SU-DHL-6 (cell line): ENCODE measurements around the gene PTPRN2.

ENCODE experiments used
- H2AFZ ChIP-seq: fragments of 200-600 bp; sonication (generic); 2 replicates; pipeline ENCODE4 v1.6.1; 2014; ENCODE audit warnings: low read depth, mild to moderate bottlenecking, moderate library complexity, mixed read lengths, antibody characterized with exemption, low read length; ENCODE audit not compliant: severe bottlenecking
- H3F3A ChIP-seq: fragments of 200-600 bp; shearing (Covaris generic); 2 replicates; pipeline ENCODE4 v1.6.0; 2016; ENCODE audit warnings: antibody characterized with exemption, mild to moderate bottlenecking; ENCODE audit not compliant: insufficient read depth
- H3K27ac ChIP-seq: fragments of 200-600 bp; sonication (generic); 2 replicates; pipeline ENCODE4 v1.5.1; 2016; ENCODE audit warnings: low read depth, mild to moderate bottlenecking, low read length, moderate library complexity, mixed read lengths
- H3K27me3 ChIP-seq: fragments of 200-600 bp; sonication (generic), shearing (Covaris generic); 2 replicates; pipeline ENCODE4 v1.6.0; 2014; ENCODE audit warnings: mild to moderate bottlenecking, low read length
- H3K36me3 ChIP-seq: fragments of 200-600 bp; sonication (generic); 2 replicates; pipeline ENCODE4 v1.6.1; 2014; ENCODE audit warnings: mild to moderate bottlenecking, low read length, mixed read lengths
- H3K4me2 ChIP-seq: fragments of 300-600, 200-600 bp; shearing (Covaris generic), sonication (generic); 2 replicates; pipeline ENCODE4 v1.6.0; 2014; ENCODE audit warnings: low read length, low read depth, mild to moderate bottlenecking; ENCODE audit not compliant: poor library complexity, severe bottlenecking
- H3K4me3 ChIP-seq: fragments of 200-600 bp; sonication (generic); 2 replicates; pipeline ENCODE4 v1.5.1; 2014; ENCODE audit warnings: antibody characterized with exemption, low read length, mild to moderate bottlenecking, mixed read lengths; ENCODE audit not compliant: insufficient read depth, poor library complexity, severe bottlenecking
- H3K79me2 ChIP-seq: fragments of 200-600 bp; sonication (generic); 2 replicates; pipeline ENCODE4 v1.6.1; 2014; ENCODE audit warnings: mild to moderate bottlenecking, low read length, moderate library complexity; ENCODE audit not compliant: insufficient read depth
- H3K9ac ChIP-seq: fragments of 200-600 bp; sonication (generic); 2 replicates; pipeline ENCODE4 v1.7.0; 2014; ENCODE audit warnings: mild to moderate bottlenecking, low read length
- H3K9me2 ChIP-seq: fragments of 200-600 bp; sonication (generic); replicated peaks from 2 replicates; pipeline ENCODE4 v1.6.1; 2014; ENCODE audit warnings: low read length; ENCODE audit not compliant: insufficient read depth
- H3K9me3 ChIP-seq: fragments of 200-600 bp; sonication (generic); 2 replicates; pipeline ENCODE4 v1.6.1; 2014; ENCODE audit warnings: low read length, mixed read lengths; ENCODE audit not compliant: insufficient read depth
- H4K20me1 ChIP-seq: fragments of 200-600 bp; sonication (generic); 2 replicates; pipeline ENCODE4 v1.6.1; 2014; ENCODE audit warnings: low read depth, mild to moderate bottlenecking, antibody characterized with exemption, low read length, moderate library complexity, mixed read lengths
- CTCF ChIP-seq: fragments of 200-600 bp; sonication (generic); IDR thresholded peaks from one replicate; pipeline ENCODE4 v1.5.1; 2017; ENCODE audit warnings: antibody characterized with exemption, mild to moderate bottlenecking, low read length, moderate library complexity; ENCODE audit not compliant: insufficient read depth, poor library complexity, severe bottlenecking
- EZH2phosphoT487 ChIP-seq: fragments of 200-600 bp; sonication (generic), shearing (Covaris generic); conservative IDR thresholded peaks from 2 replicates; pipeline ENCODE4 v1.6.1; 2018; ENCODE audit warnings: mild to moderate bottlenecking, antibody characterized with exemption, low read length, moderate library complexity, mixed read lengths

PTPRN2 gene

GRCh38 chr7:158361326-158361946 is 226.2 kb downstream of the PTPRN2 start:
- Histone ChIP-seq H3F3A (no peaks in the 10 kb centered on the region), H4K20me1 (no peaks in the 10 kb centered on the region), H3K9me3 (no peaks in the 10 kb centered on the region), H3K27ac (no peak overlapping the region), H3K4me3 (no peak overlapping the region), H2AFZ (no peak overlapping the region), H3K36me3 (no peaks in the 10 kb centered on the region), H3K9me2 (no peaks in the 10 kb centered on the region), H3K79me2 (no peaks in the 10 kb centered on the region), H3K27me3 (no peaks in the 10 kb centered on the region), H3K4me2 (no peak overlapping the region), H3K9ac (no peak overlapping the region)
- TF ChIP-seq EZH2phosphoT487 (no peak), CTCF (no peak)

GRCh38 chr7:158358926-158359645 is 228.5 kb downstream of the PTPRN2 start:
- H3K9me2 ChIP-seq, result no peaks in the 10 kb centered on the region
- H3K79me2 ChIP-seq, result no peaks in the 10 kb centered on the region
- no peaks in the 10 kb centered on the region for H3K9me3 ChIP-seq
- H3K4me2 ChIP-seq, result no peak overlapping the region
- no peak overlapping the region for H3K4me3 ChIP-seq
- no peak overlapping the region for H3K9ac ChIP-seq
- no peaks in the 10 kb centered on the region for H3K27me3 ChIP-seq
- H4K20me1 ChIP-seq, result no peaks in the 10 kb centered on the region
- H3K27ac ChIP-seq, result no peak overlapping the region
- TF ChIP-seq CTCF (no peak), EZH2phosphoT487 (no peak)
- H3K36me3 ChIP-seq, result no peaks in the 10 kb centered on the region
- no peaks in the 10 kb centered on the region for H3F3A ChIP-seq
- H2AFZ ChIP-seq, result no peak overlapping the region

GRCh38 chr7:158357898-158358821 is 229.5 kb downstream of the PTPRN2 start:
- Histone ChIP-seq H3K4me2 (no peak overlapping the region), H3K4me3 (no peak overlapping the region), H3K36me3 (no peaks in the 10 kb centered on the region), H2AFZ (no peak overlapping the region), H3K79me2 (no peaks in the 10 kb centered on the region), H3K27ac (no peak overlapping the region), H3K9me2 (no peaks in the 10 kb centered on the region), H3K9me3 (no peaks in the 10 kb centered on the region), H3K27me3 (no peaks in the 10 kb centered on the region), H3F3A (no peaks in the 10 kb centered on the region), H3K9ac (no peak overlapping the region), H4K20me1 (no peaks in the 10 kb centered on the region)
- TF ChIP-seq CTCF (no peak), EZH2phosphoT487 (no peak)
